K562 (cell line): ENCODE measurements around the gene LDLR. TPM values are rescaled to one million over a fixed set of nuclear protein-coding genes. Genes with fewer than 3 reads are reported as not detected.

Experiments
- ATAC-seq: fragments of 200-7000 bp; cut with Tn5 transposase; 3 replicates; pipeline ENCODE4 v1.9.1; 2020; ENCODE audit warnings: moderate library complexity
- BruUV-seq: library from RNA; stranded (reverse); fragments of 400-500 nt; replicated peaks from 2 replicates; lab custom pipeline; 2021; lab: Mats Ljungman, UMichigan
- CTCF ChIA-PET: fragments of 300-600 bp; formaldehyde crosslinking; extraction: SDS; loops from one replicate; lab custom pipeline; 2021; ENCODE audit warnings: low intra/inter-chr PET ratio; lab: Yijun Ruan, JAX
- POLR2A ChIA-PET: fragments of 300-600, 350-650 bp; sonication (Branson Sonifier 250); formaldehyde crosslinking; extraction: SDS; loops from one replicate; lab custom pipeline; 2021; ENCODE audit warnings: antibody characterized with exemption, inconsistent platforms; lab: Yijun Ruan, JAX
- DNase-seq, 4 experiments: peaks; one replicate each; pipeline versions ENCODE4 v3.0.0 to v3.0.0-alpha.2; 2011 to 2018; ENCODE audit warnings: low spot score in 3 of 4, mixed read lengths in 3 of 4; ENCODE audit errors: extremely low read depth in 1 of 4
- FAIRE-seq: peaks from 2 replicates; lab custom pipeline; 2011; peaks lifted over from hg19 to GRCh38; lab: Jason Lieb, UNC
- H2AFZ ChIP-seq: 2 replicates; pipeline ENCODE4 v1.6.0; 2011; ENCODE audit warnings: low read depth, low read length, control low read depth, inconsistent platforms
- H3K27ac ChIP-seq: fragments of 200-600 bp; 3 replicates; pipeline ENCODE4 v1.8.0; 2011; ENCODE audit warnings: low read depth, mild to moderate bottlenecking, control low read depth, inconsistent platforms, low read length, moderate library complexity, mixed read lengths; ENCODE audit errors: extremely low read depth
- H3K27me3 ChIP-seq, 2 experiments: fragments of 300-600 bp in 1 of 2; 2 replicates in 1 of 2; 3 replicates in 1 of 2; pipeline versions ENCODE4 v1.6.0 to v1.8.0; 2011; ENCODE audit warnings: inconsistent platforms in 2 of 2, low read length in 2 of 2, mild to moderate bottlenecking in 1 of 2, mixed read lengths in 1 of 2, moderate library complexity in 1 of 2; ENCODE audit not compliant: control insufficient read depth in 2 of 2, insufficient read depth in 2 of 2
- H3K36me3 ChIP-seq: fragments of 300-600 bp; 3 replicates; pipeline ENCODE4 v1.8.0; 2011; ENCODE audit warnings: mild to moderate bottlenecking, low read length, inconsistent platforms; ENCODE audit not compliant: control insufficient read depth, insufficient read depth
- H3K4me1 ChIP-seq, 2 experiments: fragments of 200-600 bp in 1 of 2; replicated peaks in 1 of 2; 2 replicates in 1 of 2; 3 replicates in 1 of 2; pipeline versions ENCODE4 v1.5.1 to v1.8.0; 2011; ENCODE audit warnings: inconsistent platforms in 2 of 2, low read length in 2 of 2, mild to moderate bottlenecking in 1 of 2, mixed read lengths in 1 of 2, moderate library complexity in 1 of 2; ENCODE audit not compliant: control insufficient read depth in 2 of 2, insufficient read depth in 2 of 2
- H3K4me2 ChIP-seq: 2 replicates; pipeline ENCODE4 v1.6.1; 2011; ENCODE audit warnings: low read length, control low read depth, inconsistent platforms, mixed read lengths; ENCODE audit not compliant: insufficient read depth
- H3K4me3 ChIP-seq: fragments of 200-600 bp; sonication (generic), shearing (Covaris generic); 2 replicates; pipeline ENCODE4 v1.5.1; 2016; ENCODE audit warnings: control low read depth, inconsistent platforms
- H3K79me2 ChIP-seq: fragments of 200-600 bp; 3 replicates; pipeline ENCODE4 v1.8.0; 2011; ENCODE audit warnings: low read length, inconsistent platforms; ENCODE audit not compliant: control insufficient read depth, insufficient read depth
- H3K9ac ChIP-seq, 2 experiments: 2 replicates each; pipeline versions ENCODE4 v1.6.0 to v1.6.1; 2011; ENCODE audit warnings: low read depth in 2 of 2, low read length in 2 of 2, control low read depth in 1 of 2, inconsistent platforms in 1 of 2, mild to moderate bottlenecking in 1 of 2, mixed read lengths in 1 of 2; ENCODE audit not compliant: insufficient read depth in 1 of 2
- H3K9me1 ChIP-seq: one replicate; pipeline ENCODE4 v1.6.0; 2011; ENCODE audit warnings: inconsistent platforms, mild to moderate bottlenecking, low read length, moderate library complexity; ENCODE audit not compliant: control insufficient read depth, insufficient read depth
- H3K9me3 ChIP-seq: replicated peaks from 2 replicates; pipeline ENCODE4 v1.5.1; 2011; ENCODE audit warnings: low read depth, low read length, inconsistent platforms; ENCODE audit not compliant: control insufficient read depth, insufficient read depth
- H4K20me1 ChIP-seq: replicated peaks from 2 replicates; pipeline ENCODE4 v1.6.1; 2011; ENCODE audit warnings: low read length, inconsistent platforms, mixed read lengths; ENCODE audit not compliant: control insufficient read depth, insufficient read depth
- ESRRA ChIP-seq: fragments of 450-650 bp; IDR thresholded peaks from 2 replicates; pipeline ENCODE4 v1.6.1; 2014; ENCODE audit warnings: low read depth, mild to moderate bottlenecking, moderate library complexity, borderline replicate concordance
- RHOXF2B ChIP-seq: fragments of 250-450 bp; sonication (Bioruptor Pico); conservative IDR thresholded peaks from 2 replicates; pipeline ENCODE4 v1.5.1; 2021
- SMARCA4 ChIP-seq: fragments of 450-650 bp; IDR thresholded peaks from 2 replicates; pipeline ENCODE4 v1.6.1; 2016
- WGBS: fragments of 100-300 bp; shearing (Covaris generic); methylation state at CpG from one replicate; pipeline ENCODE4 v1.1.6; 2016; ENCODE audit warnings: low coverage, mixed read lengths; ENCODE audit not compliant: insufficient coverage; ENCODE audit errors: missing lambda C conversion rate; 5-methylcytosine and 5-hydroxymethylcytosine counted together
- in situ Hi-C: fragments of 300-500 bp; cut with MboI; formaldehyde crosslinking; loops from 4 replicates; pipeline ENCODE4 v1.15.0; 2018; ENCODE audit warnings: inconsistent platforms, mixed read lengths
- intact Hi-C: fragments of 100-400 bp; cut with micrococcal nuclease; formaldehyde crosslinking; loops from 2 replicates; pipeline ENCODE4 v1.14.2; 2022
- polyA plus RNA-seq, 8 experiments: library from polyadenylated mRNA; depleted of rRNA in 4 of 8; stranded (reverse) in 5 of 8; unstranded in 3 of 8; fragments of >200 nt; fragmentation: Nextera tagmentation in 2 of 8; fragmentation: Illumina TruSeq in 1 of 8; extraction: Ambion mirVana in 2 of 8; extraction: Trizol in 1 of 8; gene quantifications; 2 replicates each; pipeline versions ENCODE4 v1.2.1 to v1.2.3, GENCODE V29; 2011 to 2014; ENCODE audit warnings: inconsistent platforms in 1 of 8, missing spikeins in 1 of 8
- total RNA-seq, 7 experiments: library from RNA; depleted of rRNA in 6 of 7; stranded (reverse); fragments of >200 nt in 6 of 7; fragmentation: Illumina TruSeq in 2 of 7; extraction: Trizol in 2 of 7; gene quantifications; 2 replicates each; pipeline versions ENCODE4 v1.2.1 to v1.2.3, GENCODE V29; 2011 to 2021; ENCODE audit warnings: low replicate concordance in 1 of 7
- TF ChIP-seq, protein P1 (sequence below): fragments of 450-650 bp; IDR thresholded peaks from 2 replicates; pipeline ENCODE4 v1.6.1; 2014; ENCODE audit warnings: low read depth, mild to moderate bottlenecking, moderate library complexity, borderline replicate concordance

The LDLR gene
- total and polyA plus RNA-seq, 9 of the 15 experiments (the other 6 are each of a cell fraction or from before 2014, with no cell fraction given) = 19.9 to 114 (median 56.3) TPM

DNA sequence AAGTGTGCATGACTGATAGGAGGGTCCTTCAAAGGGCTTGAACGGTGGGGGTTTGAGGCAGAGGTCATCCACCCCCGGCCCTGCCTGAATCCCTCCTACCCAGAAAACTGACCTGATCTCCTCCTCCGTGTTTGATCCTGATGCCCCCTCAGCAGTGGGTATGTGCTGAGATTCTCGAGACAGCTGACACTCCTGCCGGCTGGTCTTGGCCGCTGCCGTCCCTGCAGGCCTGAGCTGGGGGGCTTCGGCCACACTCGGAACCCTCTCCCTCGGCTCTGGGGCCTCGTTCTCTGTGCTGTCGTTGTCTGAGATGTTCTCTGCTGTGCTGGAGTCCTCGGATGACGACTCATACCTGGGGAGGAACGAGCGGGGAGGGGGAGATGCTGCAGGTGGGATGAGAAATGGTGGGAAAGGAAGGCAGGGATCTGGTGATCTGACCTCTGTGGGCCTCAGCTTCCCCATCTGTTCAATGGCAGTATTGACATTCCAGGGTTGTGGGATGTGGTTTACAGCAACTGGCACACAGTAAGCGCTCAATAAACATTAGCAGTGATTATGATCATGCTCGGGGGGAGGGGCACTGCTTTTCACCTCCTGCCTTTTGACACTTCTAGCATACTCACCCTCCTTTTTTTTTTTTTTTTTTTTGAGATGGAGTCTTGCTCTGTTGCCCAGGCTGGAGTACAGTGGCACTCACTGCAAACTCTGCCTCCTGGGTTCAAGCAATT, 87.4 kb downstream of the LDLR start:
- Histone ChIP-seq H3K27ac (no peak overlapping the region), H3K27me3 (no peaks in the 10 kb centered on the region), H3K9me1 (no peaks in the 10 kb centered on the region), H3K9ac (no peak overlapping the region), H3K9me3 (no peaks in the 10 kb centered on the region), H3K36me3 (peaks cover 54% of the 10 kb centered on the region; the same call in 2 of the 3 replicates)
- BruUV-seq = no TSS peak
- intact Hi-C loops = no loop called here
- TF ChIP-seq SMARCA4 (no peak), ESRRA (0 out of 2 replicates have a peak, but pooled peaks have one; percentile 28), RHOXF2B (no peak)
- TF ChIP-seq, protein P1, sequence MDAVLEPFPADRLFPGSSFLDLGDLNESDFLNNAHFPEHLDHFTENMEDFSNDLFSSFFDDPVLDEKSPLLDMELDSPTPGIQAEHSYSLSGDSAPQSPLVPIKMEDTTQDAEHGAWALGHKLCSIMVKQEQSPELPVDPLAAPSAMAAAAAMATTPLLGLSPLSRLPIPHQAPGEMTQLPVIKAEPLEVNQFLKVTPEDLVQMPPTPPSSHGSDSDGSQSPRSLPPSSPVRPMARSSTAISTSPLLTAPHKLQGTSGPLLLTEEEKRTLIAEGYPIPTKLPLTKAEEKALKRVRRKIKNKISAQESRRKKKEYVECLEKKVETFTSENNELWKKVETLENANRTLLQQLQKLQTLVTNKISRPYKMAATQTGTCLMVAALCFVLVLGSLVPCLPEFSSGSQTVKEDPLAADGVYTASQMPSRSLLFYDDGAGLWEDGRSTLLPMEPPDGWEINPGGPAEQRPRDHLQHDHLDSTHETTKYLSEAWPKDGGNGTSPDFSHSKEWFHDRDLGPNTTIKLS = no peak
- TF ChIP-seq, all 486 proteins: peak for 1
- H3K79me2 ChIP-seq = no peaks in the 10 kb centered on the region
- peaks cover 0 to 5% of the 10 kb centered on the region in 2 experiments; a peak in 1 of 5 replicates for H3K4me1 ChIP-seq
- FAIRE-seq = no peak
- in situ Hi-C loops = no loop called here
- no peak for ATAC-seq
- no peak overlapping the region for H3K4me2 ChIP-seq
- H3K4me3 ChIP-seq = no peak overlapping the region
- no peaks in the 10 kb centered on the region for H4K20me1 ChIP-seq
- WGBS = 78% methylated on average over 13 of the region's 18 CpGs
- ChIA-PET CTCF (no interaction called here), POLR2A (interaction anchor here (1.1 kb wide), 1 partner anchor 12 kb away, joined by 4 read pairs; no protein-coding TSS in a partner anchor)
- H2AFZ ChIP-seq = no peak overlapping the region
- DNase-seq = no peak
